NK-92 treated with Interleukin-12 subunit alpha and Interleukin-12 subunit beta, amount 100 ng/mL, for 24 hours (cell line): ENCODE data around the gene ARFGAP3.

Source experiments
- DNase-seq: peaks from one replicate; lab custom pipeline; 2025; lab: John Stamatoyannopoulos, UW

ARFGAP3 gene

DNA sequence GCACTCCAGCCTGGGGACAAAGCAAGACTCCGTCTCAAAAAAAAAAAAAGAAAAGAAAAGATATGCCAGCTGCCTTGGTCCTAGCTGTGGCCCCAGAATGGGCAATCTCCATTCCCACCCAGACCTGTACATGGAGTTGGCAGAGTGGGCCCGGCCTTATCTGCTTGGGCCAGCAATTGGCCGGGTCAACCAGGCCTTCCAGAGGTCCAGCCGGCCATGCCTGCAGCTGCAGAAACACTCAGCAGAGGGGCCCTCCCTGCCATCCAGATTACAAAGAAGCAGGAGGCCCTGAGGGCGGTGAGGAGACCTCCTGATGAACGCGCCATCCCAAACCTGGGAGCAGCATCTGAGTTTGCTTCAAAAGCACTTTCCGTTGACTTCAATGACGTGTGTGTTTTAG, 26.9 kb upstream of the ARFGAP3 start:
- DNase-seq: no peak

GRCh38 chr22:42883121-42883520, 26.0 kb upstream of the ARFGAP3 start:
- DNase-seq: no peak

DNA sequence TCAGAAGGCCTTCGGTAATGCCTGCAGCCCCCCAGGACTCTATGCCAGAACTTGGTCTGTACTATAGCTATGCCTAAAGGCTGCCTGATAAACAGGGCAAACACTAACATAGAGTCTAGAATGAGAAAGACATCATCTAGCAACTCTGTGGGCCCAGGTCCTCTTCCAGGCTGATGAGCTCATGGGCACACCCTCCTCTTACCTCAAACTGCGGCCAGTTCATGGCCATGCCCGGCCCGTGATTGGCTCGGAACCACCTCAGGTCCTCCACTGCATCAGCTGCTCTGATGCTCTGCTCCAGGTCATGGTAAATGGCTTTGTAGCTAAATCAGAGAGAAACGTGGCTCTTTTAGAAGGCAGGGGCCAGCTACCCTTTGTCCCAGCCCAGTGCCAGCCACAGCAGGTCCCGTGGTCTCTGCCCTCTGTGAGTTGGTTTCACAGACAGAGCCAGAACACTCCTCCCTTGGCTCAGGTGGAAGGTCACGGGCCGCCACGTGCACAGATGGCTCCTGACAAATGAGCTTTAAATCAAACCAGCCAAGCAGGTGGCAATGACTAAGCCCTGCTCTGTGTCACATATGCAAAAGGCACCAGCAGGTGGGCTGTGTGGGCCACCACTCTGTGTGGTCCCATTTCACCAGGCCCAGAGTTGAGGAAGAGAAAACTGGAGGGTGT, 25.0 kb upstream of the ARFGAP3 start:
- DNase-seq: no peak

GRCh38 chr22:42881298-42881697, 24.2 kb upstream of the ARFGAP3 start:
- no peak for DNase-seq

- DNase-seq: no peak
Observed at GRCh38 chr22:42880815-42881214, 23.7 kb upstream of the ARFGAP3 start.

DNA sequence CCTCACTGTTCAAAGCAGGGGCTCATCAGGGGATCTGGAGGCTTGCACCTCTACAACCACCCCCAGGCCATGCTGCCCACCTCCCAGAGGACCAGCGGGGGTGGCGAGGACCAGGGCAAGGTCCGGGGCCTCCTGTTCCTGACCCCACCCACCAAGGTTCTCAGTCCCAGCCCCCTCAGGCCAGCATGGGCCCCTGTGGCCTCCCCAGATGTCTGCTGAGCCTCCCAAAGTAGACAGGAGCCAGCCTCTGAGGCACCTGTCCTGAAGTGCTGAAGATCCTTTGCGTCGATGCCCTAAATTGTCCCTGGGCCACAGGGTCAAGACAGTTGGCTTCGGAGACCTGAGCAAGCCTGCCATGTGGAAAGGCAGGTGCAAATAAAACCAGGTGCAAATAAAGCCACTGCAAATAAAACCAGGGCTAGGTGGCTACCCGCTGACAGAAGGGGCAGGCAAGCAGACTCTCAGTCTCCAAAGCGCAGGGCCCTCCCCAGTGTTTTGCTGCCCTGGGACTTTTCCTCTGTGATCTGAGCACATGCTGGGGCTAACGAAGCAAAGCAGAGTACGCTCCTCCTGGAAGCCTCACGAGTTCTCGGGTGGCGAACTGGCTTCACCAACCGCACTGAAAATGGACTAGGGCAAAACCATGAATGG, 22.4 kb upstream of the ARFGAP3 start:
- DNase-seq: no peak

GRCh38 chr22:42878561-42879305, 21.7 kb upstream of the ARFGAP3 start:
- DNase-seq: no peak

- no peak for DNase-seq
Observed at GRCh38 chr22:42877597-42878340, 20.7 kb upstream of the ARFGAP3 start.

GRCh38 chr22:42877158-42877557, 20.1 kb upstream of the ARFGAP3 start:
- DNase-seq: no peak

GRCh38 chr22:42876041-42876440, 19.0 kb upstream of the ARFGAP3 start:
- no peak for DNase-seq

DNA sequence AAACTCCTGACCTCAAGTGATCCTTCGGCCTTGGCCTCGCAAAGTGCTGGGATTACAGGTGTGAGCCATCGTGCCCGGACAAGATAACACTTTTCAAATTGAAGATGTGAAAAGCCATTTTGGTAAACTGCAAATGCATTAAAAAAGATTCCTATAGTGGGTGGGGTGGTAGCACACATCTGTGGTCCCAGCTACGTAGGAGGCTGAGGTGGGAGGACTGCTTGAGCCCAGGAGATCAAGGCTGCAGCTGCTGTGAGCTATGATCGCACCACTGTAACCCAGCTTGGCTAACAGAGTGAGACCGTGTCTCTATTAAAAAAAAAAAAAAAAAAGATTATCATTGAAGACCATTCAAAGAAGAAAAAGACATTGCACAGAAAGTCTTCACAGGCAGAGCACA, 16.9 kb upstream of the ARFGAP3 start:
- DNase-seq: no peak

- DNase-seq: no peak
Observed at GRCh38 chr22:42873356-42873755, 16.3 kb upstream of the ARFGAP3 start.

GRCh38 chr22:42872821-42873220, 15.7 kb upstream of the ARFGAP3 start:
- no peak for DNase-seq

- no peak for DNase-seq
Observed at GRCh38 chr22:42871146-42872050, 14.3 kb upstream of the ARFGAP3 start.

DNA sequence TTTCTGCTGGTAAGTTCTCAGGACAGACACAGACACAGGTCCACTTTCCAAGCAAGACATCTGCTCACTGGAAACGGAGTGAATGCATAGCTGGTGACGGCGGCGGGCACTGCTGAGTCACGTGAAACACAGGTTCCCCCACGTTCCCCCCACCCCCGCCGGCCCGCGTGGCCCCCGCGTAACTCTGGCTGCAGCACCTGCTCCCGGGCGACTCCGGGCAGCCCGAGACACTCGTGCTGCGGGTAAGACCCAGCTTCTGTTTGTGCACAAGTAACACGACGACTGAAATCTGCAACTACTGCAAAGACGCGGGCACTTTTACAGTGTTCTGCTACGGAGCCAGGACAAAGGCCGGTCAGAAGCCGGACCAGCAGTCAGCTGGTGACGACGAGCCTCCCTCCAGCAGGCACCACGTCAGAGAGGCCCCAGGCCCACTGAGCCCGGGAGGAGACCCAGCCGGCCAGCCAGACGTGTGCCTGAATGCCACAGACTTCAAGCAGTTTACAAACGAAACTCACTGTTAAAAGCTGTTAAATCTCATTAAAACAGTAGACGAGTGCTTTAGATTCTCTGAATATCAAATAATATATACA, 12.9 kb upstream of the ARFGAP3 start:
- no peak for DNase-seq

- DNase-seq: no peak
Observed at GRCh38 chr22:42869463-42869862, 12.4 kb upstream of the ARFGAP3 start.

DNA sequence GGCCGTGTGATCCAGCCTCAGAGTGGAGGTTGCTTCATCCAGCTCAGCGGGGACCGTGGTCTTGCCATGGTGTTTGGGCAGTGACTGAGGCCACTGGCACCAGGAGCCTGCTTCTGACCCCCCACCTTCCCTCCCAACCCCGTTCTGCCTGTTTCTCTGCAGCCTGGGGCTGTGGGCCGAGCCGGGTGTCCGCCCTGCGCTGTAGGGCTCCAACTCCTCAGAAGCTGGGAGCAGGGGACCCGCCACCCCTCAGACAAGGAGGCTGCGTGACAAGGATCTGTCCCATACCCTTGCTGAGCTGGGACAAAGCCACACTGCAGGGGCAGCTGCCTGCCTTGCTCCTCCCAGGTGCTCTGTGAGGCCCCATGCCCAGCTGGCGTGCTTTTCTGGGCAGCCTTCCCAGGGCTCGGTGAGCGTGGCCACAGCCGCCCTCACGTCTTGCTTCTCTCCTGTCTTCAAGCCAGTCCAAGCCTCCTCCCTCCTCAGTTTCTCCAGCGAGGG, 11.7 kb upstream of the ARFGAP3 start:
- DNase-seq: no peak

- no peak for DNase-seq
Observed at GRCh38 chr22:42866100-42866499, 9.0 kb upstream of the ARFGAP3 start.

DNA sequence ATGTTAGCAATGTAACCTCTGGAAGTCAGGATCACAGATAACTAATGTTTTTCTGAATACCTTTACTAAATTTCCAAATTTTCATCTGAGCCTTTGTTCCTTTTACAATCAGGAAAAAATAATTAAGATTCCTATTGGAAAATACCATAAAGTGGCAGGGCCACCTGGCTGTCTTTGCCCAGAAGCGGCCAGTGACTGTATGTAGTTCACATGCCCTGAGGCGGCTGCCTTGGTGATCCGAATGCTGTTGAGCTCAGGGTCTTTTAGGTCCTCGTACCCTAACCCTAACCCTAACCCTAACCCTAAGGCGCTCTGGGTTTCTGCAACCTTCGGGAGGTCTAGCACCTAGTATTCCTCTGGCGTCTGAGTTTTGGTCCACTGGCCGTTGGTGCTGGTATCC, 8.5 kb upstream of the ARFGAP3 start:
- no peak for DNase-seq

DNA sequence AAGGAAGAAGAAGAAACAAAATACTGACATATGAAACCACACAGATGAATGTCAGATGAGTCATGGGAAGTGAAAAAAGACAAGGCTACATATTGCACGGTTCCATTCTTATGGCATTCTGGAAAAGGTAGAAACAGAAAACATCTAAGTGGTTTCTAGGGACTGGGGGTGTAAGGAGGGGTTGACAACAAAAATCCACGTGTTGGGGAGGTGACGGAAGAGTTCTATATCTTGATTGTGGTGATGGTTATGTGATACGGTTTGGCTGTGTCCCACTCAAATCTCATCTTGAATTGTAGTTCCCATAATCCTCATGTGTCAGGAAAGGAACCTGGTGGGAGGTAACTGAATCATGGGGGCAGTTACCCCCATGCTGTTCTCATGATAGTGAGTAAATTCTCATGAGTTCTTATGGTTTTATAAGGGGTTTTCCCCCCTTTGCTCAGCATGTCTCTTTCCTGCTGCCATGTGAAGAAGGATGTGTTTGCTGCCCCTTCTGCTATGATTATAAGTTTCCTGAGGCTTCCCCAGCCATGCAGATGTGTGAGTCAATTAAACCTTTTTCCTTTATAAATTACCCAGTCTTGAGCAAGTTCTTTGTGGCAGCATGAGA, 6.4 kb upstream of the ARFGAP3 start:
- no peak for DNase-seq
